NT2/D1 (cell line): ENCODE data around the gene VWC2.

Experiments
- SUZ12 ChIP-seq: IDR thresholded peaks from 2 replicates; pipeline ENCODE4 v1.6.1; 2011; ENCODE audit not compliant: insufficient read length, insufficient read depth; ENCODE audit errors: extremely low read depth
- ZNF274 ChIP-seq: IDR thresholded peaks from 2 replicates; pipeline ENCODE4 v1.6.1; 2011; ENCODE audit warnings: mild to moderate bottlenecking, low read depth, low read length

- TF ChIP-seq SUZ12 (no peak), ZNF274 (no peak)
Measured at GRCh38 chr7:49783446-49783845, 10.0 kb downstream of the VWC2 start.
